Osteoblast (primary cell): Measurements from ENCODE around the gene ZC3H7A. TPM values are rescaled to one million over a fixed set of nuclear protein-coding genes. Genes with fewer than 3 reads are reported as not detected.

Source experiments
- DNase-seq: peaks from one replicate; pipeline ENCODE4 v3.0.0; 2011; ENCODE audit warnings: low spot score, mixed read lengths; ENCODE audit not compliant: insufficient read length; ENCODE audit errors: missing footprints
- H2AFZ ChIP-seq: 2 replicates; pipeline ENCODE4 v1.6.0; 2011; ENCODE audit warnings: mild to moderate bottlenecking, low read length
- H3K27ac ChIP-seq: 2 replicates; pipeline ENCODE4 v1.5.1; 2011; ENCODE audit warnings: mild to moderate bottlenecking, low read depth, low read length, moderate library complexity
- H3K27me3 ChIP-seq: 2 replicates; pipeline ENCODE4 v1.6.0; 2012; ENCODE audit warnings: mild to moderate bottlenecking, control low read depth, inconsistent platforms, low read length, moderate library complexity; ENCODE audit not compliant: insufficient read depth
- H3K36me3 ChIP-seq: 2 replicates; pipeline ENCODE4 v1.5.1; 2011; ENCODE audit warnings: mild to moderate bottlenecking, low read length, control low read depth, moderate library complexity; ENCODE audit not compliant: insufficient read depth
- H3K4me1 ChIP-seq: 2 replicates; pipeline ENCODE4 v1.5.1; 2011; ENCODE audit warnings: mild to moderate bottlenecking, low read length, control low read depth, moderate library complexity; ENCODE audit not compliant: insufficient read depth
- H3K4me2 ChIP-seq: 2 replicates; pipeline ENCODE4 v1.6.0; 2011; ENCODE audit warnings: mild to moderate bottlenecking, low read length; ENCODE audit not compliant: insufficient read depth
- H3K4me3 ChIP-seq: fragments of 200-600 bp; sonication (generic); 3 replicates; pipeline ENCODE4 v1.5.1; 2012; ENCODE audit warnings: mild to moderate bottlenecking, low read length, inconsistent platforms; ENCODE audit not compliant: insufficient read depth
- H3K79me2 ChIP-seq: 2 replicates; pipeline ENCODE4 v1.6.0; 2012; ENCODE audit warnings: mild to moderate bottlenecking, low read length, control low read depth, inconsistent platforms; ENCODE audit not compliant: insufficient read depth
- H3K9me3 ChIP-seq: 2 replicates; pipeline ENCODE4 v1.5.1; 2011; ENCODE audit warnings: low read depth, low read length, control low read depth
- H4K20me1 ChIP-seq: 2 replicates; pipeline ENCODE4 v1.6.0; 2012; ENCODE audit warnings: mild to moderate bottlenecking, low read length, control low read depth; ENCODE audit not compliant: insufficient read depth
- CTCF ChIP-seq: IDR thresholded peaks from 2 replicates; pipeline ENCODE4 v1.5.1; 2011; ENCODE audit warnings: mild to moderate bottlenecking, low read depth, low read length, moderate library complexity; ENCODE audit errors: extremely low read depth
- total RNA-seq: library from RNA; depleted of rRNA; stranded (reverse); fragments of >200 nt; gene quantifications from 2 replicates; pipeline ENCODE4 v1.2.3, GENCODE V29; 2012

The ZC3H7A gene
- total RNA-seq, 1 donor: 39.8 TPM

GRCh38 chr16:11727796-11728543 is 69.1 kb downstream of the ZC3H7A start:
- Histone ChIP-seq H2AFZ (no peak overlapping the region), H3K36me3 (peaks cover 73% of the 10 kb centered on the region), H3K4me3 (no peak overlapping the region), H3K27ac (peak overlapping the region; percentile 15), H3K27me3 (no peaks in the 10 kb centered on the region), H3K4me1 (no peaks in the 10 kb centered on the region), H4K20me1 (no peaks in the 10 kb centered on the region), H3K79me2 (peaks cover 51% of the 10 kb centered on the region), H3K9me3 (no peaks in the 10 kb centered on the region), H3K4me2 (no peak overlapping the region)
- no peak for DNase-seq
- TF ChIP-seq CTCF: no peak

- Histone ChIP-seq H3K36me3 (peaks cover 68% of the 10 kb centered on the region), H3K4me3 (no peak overlapping the region), H4K20me1 (peaks cover 2% of the 10 kb centered on the region), H3K27me3 (no peaks in the 10 kb centered on the region), H3K4me1 (no peaks in the 10 kb centered on the region), H3K79me2 (peaks cover 36% of the 10 kb centered on the region), H3K9me3 (no peaks in the 10 kb centered on the region), H3K27ac (no peak overlapping the region), H2AFZ (no peak overlapping the region), H3K4me2 (no peak overlapping the region)
- no peak for DNase-seq
- TF ChIP-seq CTCF: no peak
Observed at GRCh38 chr16:11726008-11726407, 71.0 kb downstream of the ZC3H7A start.

- Histone ChIP-seq H3K4me1 (no peaks in the 10 kb centered on the region), H3K4me3 (no peak overlapping the region), H3K36me3 (peaks cover 68% of the 10 kb centered on the region), H3K4me2 (no peak overlapping the region), H4K20me1 (peaks cover 2% of the 10 kb centered on the region), H2AFZ (no peak overlapping the region), H3K79me2 (peaks cover 32% of the 10 kb centered on the region), H3K27me3 (no peaks in the 10 kb centered on the region), H3K9me3 (no peaks in the 10 kb centered on the region), H3K27ac (no peak overlapping the region)
- TF ChIP-seq CTCF: no peak
- DNase-seq: no peak
Observed at GRCh38 chr16:11725457-11725856, 71.6 kb downstream of the ZC3H7A start.

GRCh38 chr16:11722468-11722808 is 74.6 kb downstream of the ZC3H7A start:
- H3K9me3 ChIP-seq: no peaks in the 10 kb centered on the region
- H3K27me3 ChIP-seq: no peaks in the 10 kb centered on the region
- no peak for DNase-seq
- no peak overlapping the region for H3K4me2 ChIP-seq
- TF ChIP-seq CTCF: no peak
- H4K20me1 ChIP-seq: peaks cover 2% of the 10 kb centered on the region
- no peak overlapping the region for H3K27ac ChIP-seq
- H3K4me1 ChIP-seq: no peaks in the 10 kb centered on the region
- peaks cover 53% of the 10 kb centered on the region for H3K36me3 ChIP-seq
- no peak overlapping the region for H2AFZ ChIP-seq
- H3K79me2 ChIP-seq: peaks cover 9% of the 10 kb centered on the region
- H3K4me3 ChIP-seq: no peak overlapping the region
